Keratinocyte (primary cell): Measurements from ENCODE around the gene RARS1. TPM values are rescaled to one million over a fixed set of nuclear protein-coding genes. Genes with fewer than 3 reads are reported as not detected.
A peak's percentile ranks its signal among the peaks of the same experiment; 100 is the strongest.

ENCODE experiments used
- DNase-seq: peaks from one replicate; pipeline ENCODE4 v3.0.0-alpha.2; 2011; ENCODE audit warnings: low read depth, missing footprints, low spot score
- FAIRE-seq: peaks from 2 replicates; lab custom pipeline; 2011; peaks lifted over from hg19 to GRCh38; lab: Jason Lieb, UNC
- H2AFZ ChIP-seq: 2 replicates; pipeline ENCODE4 v1.6.0; 2012; ENCODE audit warnings: low read length, control low read depth, inconsistent platforms; ENCODE audit not compliant: control insufficient read depth
- H3K27ac ChIP-seq: 2 replicates; pipeline ENCODE4 v1.5.1; 2011; ENCODE audit warnings: low read length; ENCODE audit not compliant: control insufficient read depth, insufficient read depth
- H3K27me3 ChIP-seq: 3 replicates; pipeline ENCODE4 v1.6.0; 2011; ENCODE audit warnings: low read length; ENCODE audit not compliant: control insufficient read depth, insufficient read depth; ENCODE audit errors: extremely low read depth
- H3K36me3 ChIP-seq, 2 experiments: 2 replicates in 1 of 2; 3 replicates in 1 of 2; pipeline ENCODE4 v1.5.1; 2011; ENCODE audit warnings: low read length in 2 of 2, mild to moderate bottlenecking in 1 of 2; ENCODE audit not compliant: control insufficient read depth in 2 of 2, insufficient read depth in 2 of 2; ENCODE audit errors: extremely low read depth in 1 of 2
- H3K4me1 ChIP-seq: 3 replicates; pipeline ENCODE4 v1.5.1; 2011; ENCODE audit warnings: low read length; ENCODE audit not compliant: control insufficient read depth, insufficient read depth; ENCODE audit errors: extremely low read depth
- H3K4me2 ChIP-seq: 3 replicates; pipeline ENCODE4 v1.6.0; 2011; ENCODE audit warnings: low read depth, low read length; ENCODE audit not compliant: control insufficient read depth, insufficient read depth; ENCODE audit errors: extremely low read depth
- H3K4me3 ChIP-seq, 3 experiments: fragments of 200-600 bp in 1 of 3; sonication (generic) in 1 of 3; 2 replicates in 2 of 3; 3 replicates in 1 of 3; pipeline ENCODE4 v1.5.1; 2011 to 2016; ENCODE audit warnings: low read length in 3 of 3, mild to moderate bottlenecking in 3 of 3, control low read depth in 2 of 3, inconsistent platforms in 1 of 3, low read depth in 1 of 3, mixed read lengths in 1 of 3, mixed run types in 1 of 3, moderate library complexity in 1 of 3; ENCODE audit not compliant: control insufficient read depth in 2 of 3, insufficient read depth in 2 of 3; ENCODE audit errors: extremely low read depth in 1 of 3
- H3K79me2 ChIP-seq: 2 replicates; pipeline ENCODE4 v1.6.0; 2012; ENCODE audit warnings: low read length; ENCODE audit not compliant: control insufficient read depth, insufficient read depth
- H3K9ac ChIP-seq: 3 replicates; pipeline ENCODE4 v1.6.0; 2011; ENCODE audit warnings: low read length; ENCODE audit not compliant: control insufficient read depth, insufficient read depth; ENCODE audit errors: extremely low read depth
- H3K9me1 ChIP-seq: 3 replicates; pipeline ENCODE4 v1.6.0; 2011; ENCODE audit warnings: low read length; ENCODE audit not compliant: control insufficient read depth, insufficient read depth; ENCODE audit errors: extremely low read depth
- H3K9me3 ChIP-seq: 2 replicates; pipeline ENCODE4 v1.5.1; 2012; ENCODE audit warnings: low read depth, low read length; ENCODE audit not compliant: control insufficient read depth
- H4K20me1 ChIP-seq: 3 replicates; pipeline ENCODE4 v1.6.0; 2011; ENCODE audit warnings: low read length; ENCODE audit not compliant: control insufficient read depth, insufficient read depth; ENCODE audit errors: extremely low read depth
- CTCF ChIP-seq, 3 experiments: IDR thresholded peaks in 1 of 3; conservative IDR thresholded peaks in 1 of 3; optimal IDR thresholded peaks in 1 of 3; 2 replicates in 2 of 3; 3 replicates in 1 of 3; pipeline versions ENCODE3 to v1.5.1; 2011; ENCODE audit warnings: low read length in 3 of 3, mild to moderate bottlenecking in 3 of 3, moderate library complexity in 2 of 3, control low read depth in 1 of 3, inconsistent platforms in 1 of 3; ENCODE audit not compliant: insufficient read depth in 2 of 3; ENCODE audit errors: extremely low read depth in 1 of 3
- EZH2 ChIP-seq: IDR thresholded peaks from one replicate; pipeline ENCODE4 v1.6.1; 2012; ENCODE audit warnings: inconsistent platforms, mild to moderate bottlenecking, low read length, moderate library complexity
- dilution Hi-C: fragments of 300-500 bp; cut with MboI; formaldehyde crosslinking; loops from one replicate; pipeline ENCODE4 v1.7.0; 2020; ENCODE audit warnings: low sequenced_read_pairs; ENCODE audit not compliant: extremely low pct_ligation_motif_present
- polyA plus RNA-seq, 5 experiments: library from polyadenylated mRNA; depleted of rRNA in 3 of 5; stranded (reverse) in 3 of 5; stranded (forward) in 1 of 5; unstranded in 1 of 5; fragments of >200 nt; gene quantifications; 1 replicate in 1 of 5; 2 replicates in 3 of 5; 3 replicates in 1 of 5; pipeline versions ENCODE4 v1.2.1 to v1.2.3, GENCODE V29; 2011 to 2012; ENCODE audit warnings: missing spikeins in 2 of 5, low read depth in 1 of 5, low replicate concordance in 1 of 5

Gene RARS1
- polyA plus RNA-seq, 1 donor (not counting 4 experiments of a cell fraction or from before 2014, with no cell fraction given) = 128 TPM

- H4K20me1 ChIP-seq = peaks cover 4% of the 10 kb centered on the region
- DNase-seq (peak; percentile 19), FAIRE-seq (peak; percentile 87)
- TF ChIP-seq EZH2 (no peak), CTCF (optimal IDR thresholded peaks at IDR 0.05 in 1 of 3, IDR thresholded peaks at IDR 0.05 in 1 of 3, conservative IDR thresholded peaks at IDR 0.05 in 1 of 3; ENCODE audit: extremely low read depth in 1 of 3, insufficient read depth in 2 of 3, low read length in 3 of 3) (peak; percentile 24 to 47 (median 41))
- H3K9me3 ChIP-seq = no peaks in the 10 kb centered on the region
- no peak overlapping the region for H3K4me3 ChIP-seq
- no peak overlapping the region for H2AFZ ChIP-seq
- H3K36me3 ChIP-seq = peaks cover 24 to 34% of the 10 kb centered on the region in 2 experiments
- H3K79me2 ChIP-seq = no peaks in the 10 kb centered on the region
- no peaks in the 10 kb centered on the region for H3K27me3 ChIP-seq
- no peaks in the 10 kb centered on the region for H3K9me1 ChIP-seq
- peak overlapping the region; percentile 10 for H3K27ac ChIP-seq
- dilution Hi-C loops = no loop called here
- H3K4me2 ChIP-seq = peak overlapping the region; percentile 25
- H3K9ac ChIP-seq = no peak overlapping the region
- H3K4me1 ChIP-seq = peaks cover 12% of the 10 kb centered on the region
Observed at GRCh38 chr5:168472329-168472728, 13.9 kb upstream of the RARS1 start.

GRCh38 chr5:168474319-168474718, 12.0 kb upstream of the RARS1 start:
- Histone ChIP-seq H3K27ac (no peak overlapping the region), H4K20me1 (peaks cover 4% of the 10 kb centered on the region), H3K27me3 (no peaks in the 10 kb centered on the region), H3K36me3 (peaks cover 16 to 18% of the 10 kb centered on the region in 2 experiments), H3K4me1 (peaks cover 12% of the 10 kb centered on the region), H3K79me2 (no peaks in the 10 kb centered on the region), H3K4me2 (no peak overlapping the region), H3K9me1 (no peaks in the 10 kb centered on the region), H3K4me3 (no peak overlapping the region), H3K9ac (no peak overlapping the region), H2AFZ (no peak overlapping the region), H3K9me3 (no peaks in the 10 kb centered on the region)
- dilution Hi-C loops = no loop called here
- TF ChIP-seq CTCF (optimal IDR thresholded peaks at IDR 0.05 in 1 of 3, IDR thresholded peaks at IDR 0.05 in 1 of 3, conservative IDR thresholded peaks at IDR 0.05 in 1 of 3; ENCODE audit: extremely low read depth in 1 of 3, insufficient read depth in 2 of 3, low read length in 3 of 3) = no peak
- no peak for TF ChIP-seq EZH2
- FAIRE-seq (no peak), DNase-seq (no peak)
